Lower lobe of right lung (tissue), 2 donors: ENCODE results near the gene MAGEF1. TPM values are rescaled to one million over a fixed set of nuclear protein-coding genes. Genes with fewer than 3 reads are reported as not detected.

Experiments
- ATAC-seq, 2 donors: fragments of 200-7000 bp; cut with Tn5 transposase; one replicate each; pipeline ENCODE4 v1.9.1; 2020 to 2022; ENCODE audit warnings: mild to moderate bottlenecking in 2 of 2, moderate library complexity in 2 of 2
- DNase-seq: peaks from one replicate; pipeline ENCODE4 v3.0.0-alpha.2; 2020
- H3K27ac ChIP-seq: fragments of 200-600 bp; one replicate; pipeline ENCODE4 v1.8.0; 2022
- H3K27me3 ChIP-seq: fragments of 200-600 bp; one replicate; pipeline ENCODE4 v1.8.0; 2022; ENCODE audit warnings: low read depth
- H3K36me3 ChIP-seq: fragments of 200-600 bp; one replicate; pipeline ENCODE4 v1.8.0; 2022; ENCODE audit warnings: mild to moderate bottlenecking
- H3K4me1 ChIP-seq: fragments of 200-600 bp; one replicate; pipeline ENCODE4 v1.8.0; 2022
- H3K4me3 ChIP-seq: fragments of 200-600 bp; one replicate; pipeline ENCODE4 v1.8.0; 2022; ENCODE audit warnings: mild to moderate bottlenecking
- H3K9me3 ChIP-seq: fragments of 200-600 bp; one replicate; pipeline ENCODE4 v1.8.0; 2022
- intact Hi-C: fragments of 100-400 bp; cut with DNase I; formaldehyde crosslinking; loops from one replicate; pipeline ENCODE4 v1.11.0; 2022
- total RNA-seq: library from RNA; stranded (reverse); fragmentation: NEBNext Ultra II Directional; extraction: Animal tissue kit (Norgen Biotek cat#: 25700); gene quantifications from one replicate; pipeline ENCODE4 v1.2.1, GENCODE V29; 2021
- TF ChIP-seq, protein P1 (sequence below): fragments of 200-600 bp; IDR thresholded peaks from one replicate; pipeline ENCODE4 v1.8.0; 2022; ENCODE audit warnings: antibody characterized with exemption, mild to moderate bottlenecking
- donor health status: DM: no; HTN: yes; CAD: no; lungs with severe emphysema.

Gene MAGEF1
- total RNA-seq, 1 donor from 2014 or later: 23.5 TPM

DNA sequence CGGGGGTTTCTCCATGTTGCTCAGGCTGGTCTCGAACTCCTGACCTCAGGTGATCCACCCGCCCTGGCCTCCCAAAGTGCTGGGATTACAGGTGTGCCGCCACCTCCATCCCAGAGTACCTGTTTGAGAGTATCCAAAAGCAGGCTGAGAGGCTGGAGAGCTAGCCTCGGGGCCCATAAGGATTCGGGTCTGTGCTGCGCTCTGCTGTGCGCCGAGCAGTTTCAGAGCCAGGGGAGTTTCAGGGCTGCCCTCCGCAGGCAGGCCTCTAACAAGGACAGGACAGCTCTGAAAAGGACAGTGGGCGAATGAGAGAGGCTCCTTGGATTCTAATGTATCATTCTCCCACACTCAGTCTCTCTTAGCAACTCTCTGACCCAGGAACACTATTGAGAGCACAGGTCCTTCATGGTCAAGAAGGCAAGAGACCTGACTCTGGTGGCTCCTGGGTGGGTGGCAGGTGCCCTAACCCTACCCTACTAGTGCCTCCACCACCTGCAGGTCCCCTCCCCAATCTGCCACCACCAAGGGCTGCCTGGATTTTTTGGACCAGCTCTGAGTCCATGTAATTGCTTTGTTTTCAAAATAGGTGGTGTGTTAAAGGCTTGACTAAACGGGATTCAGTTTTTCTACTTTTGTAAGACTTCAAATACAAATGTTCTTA, 27.8 kb downstream of the MAGEF1 start:
- H3K27ac ChIP-seq: no peak overlapping the region
- peaks cover 18% of the 10 kb centered on the region for H3K4me1 ChIP-seq
- ATAC-seq (no peak), DNase-seq (no peak)
- H3K9me3 ChIP-seq: no peaks in the 10 kb centered on the region
- intact Hi-C loops: no loop called here
- H3K4me3 ChIP-seq: no peak overlapping the region
- TF ChIP-seq, protein P1, sequence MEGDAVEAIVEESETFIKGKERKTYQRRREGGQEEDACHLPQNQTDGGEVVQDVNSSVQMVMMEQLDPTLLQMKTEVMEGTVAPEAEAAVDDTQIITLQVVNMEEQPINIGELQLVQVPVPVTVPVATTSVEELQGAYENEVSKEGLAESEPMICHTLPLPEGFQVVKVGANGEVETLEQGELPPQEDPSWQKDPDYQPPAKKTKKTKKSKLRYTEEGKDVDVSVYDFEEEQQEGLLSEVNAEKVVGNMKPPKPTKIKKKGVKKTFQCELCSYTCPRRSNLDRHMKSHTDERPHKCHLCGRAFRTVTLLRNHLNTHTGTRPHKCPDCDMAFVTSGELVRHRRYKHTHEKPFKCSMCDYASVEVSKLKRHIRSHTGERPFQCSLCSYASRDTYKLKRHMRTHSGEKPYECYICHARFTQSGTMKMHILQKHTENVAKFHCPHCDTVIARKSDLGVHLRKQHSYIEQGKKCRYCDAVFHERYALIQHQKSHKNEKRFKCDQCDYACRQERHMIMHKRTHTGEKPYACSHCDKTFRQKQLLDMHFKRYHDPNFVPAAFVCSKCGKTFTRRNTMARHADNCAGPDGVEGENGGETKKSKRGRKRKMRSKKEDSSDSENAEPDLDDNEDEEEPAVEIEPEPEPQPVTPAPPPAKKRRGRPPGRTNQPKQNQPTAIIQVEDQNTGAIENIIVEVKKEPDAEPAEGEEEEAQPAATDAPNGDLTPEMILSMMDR: no peak
- H3K36me3 ChIP-seq: no peaks in the 10 kb centered on the region
- H3K27me3 ChIP-seq: no peaks in the 10 kb centered on the region

- ATAC-seq (no peak), DNase-seq (no peak)
- Histone ChIP-seq H3K27ac (no peak overlapping the region), H3K4me1 (peaks cover 11% of the 10 kb centered on the region), H3K36me3 (no peaks in the 10 kb centered on the region), H3K4me3 (no peak overlapping the region), H3K27me3 (no peaks in the 10 kb centered on the region), H3K9me3 (no peaks in the 10 kb centered on the region)
- TF ChIP-seq, protein P1: no peak
- intact Hi-C loops: no loop called here
Observed at GRCh38 chr3:184683234-184683633, 28.6 kb downstream of the MAGEF1 start.

DNA sequence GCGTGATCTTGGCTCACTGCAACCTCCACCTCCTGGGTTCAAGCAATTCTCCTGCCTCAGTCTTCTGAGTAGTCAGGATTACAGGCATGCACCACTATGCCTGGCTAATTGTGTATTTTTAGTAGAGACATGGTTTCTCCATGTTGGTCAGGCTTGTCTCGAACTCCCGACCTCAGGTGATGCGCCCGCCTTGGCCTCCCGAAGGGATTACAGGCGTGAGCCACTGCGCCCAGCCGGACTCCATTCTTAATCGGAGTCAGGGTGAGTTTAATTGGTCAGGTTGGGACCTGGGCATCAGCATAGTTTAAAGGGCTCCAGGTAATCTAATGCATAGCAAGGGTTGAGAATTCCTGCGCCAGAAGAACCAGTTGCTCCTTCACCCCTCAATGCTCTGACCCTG, 29.2 kb downstream of the MAGEF1 start:
- Histone ChIP-seq H3K27ac (no peak overlapping the region), H3K4me3 (no peak overlapping the region), H3K27me3 (no peaks in the 10 kb centered on the region), H3K36me3 (no peaks in the 10 kb centered on the region), H3K9me3 (no peaks in the 10 kb centered on the region), H3K4me1 (peaks cover 7% of the 10 kb centered on the region)
- TF ChIP-seq, protein P1: no peak
- DNase-seq: no peak
- no peak for ATAC-seq
- intact Hi-C loops: no loop called here

- H3K4me3 ChIP-seq: no peak overlapping the region
- H3K9me3 ChIP-seq: no peaks in the 10 kb centered on the region
- H3K4me1 ChIP-seq: no peaks in the 10 kb centered on the region
- no peaks in the 10 kb centered on the region for H3K27me3 ChIP-seq
- intact Hi-C loops: no loop called here
- H3K36me3 ChIP-seq: no peaks in the 10 kb centered on the region
- TF ChIP-seq, protein P1: no peak
- ATAC-seq: no peak
- no peak for DNase-seq
- H3K27ac ChIP-seq: no peak overlapping the region
Observed at GRCh38 chr3:184680385-184681345, 31.2 kb downstream of the MAGEF1 start.

DNA sequence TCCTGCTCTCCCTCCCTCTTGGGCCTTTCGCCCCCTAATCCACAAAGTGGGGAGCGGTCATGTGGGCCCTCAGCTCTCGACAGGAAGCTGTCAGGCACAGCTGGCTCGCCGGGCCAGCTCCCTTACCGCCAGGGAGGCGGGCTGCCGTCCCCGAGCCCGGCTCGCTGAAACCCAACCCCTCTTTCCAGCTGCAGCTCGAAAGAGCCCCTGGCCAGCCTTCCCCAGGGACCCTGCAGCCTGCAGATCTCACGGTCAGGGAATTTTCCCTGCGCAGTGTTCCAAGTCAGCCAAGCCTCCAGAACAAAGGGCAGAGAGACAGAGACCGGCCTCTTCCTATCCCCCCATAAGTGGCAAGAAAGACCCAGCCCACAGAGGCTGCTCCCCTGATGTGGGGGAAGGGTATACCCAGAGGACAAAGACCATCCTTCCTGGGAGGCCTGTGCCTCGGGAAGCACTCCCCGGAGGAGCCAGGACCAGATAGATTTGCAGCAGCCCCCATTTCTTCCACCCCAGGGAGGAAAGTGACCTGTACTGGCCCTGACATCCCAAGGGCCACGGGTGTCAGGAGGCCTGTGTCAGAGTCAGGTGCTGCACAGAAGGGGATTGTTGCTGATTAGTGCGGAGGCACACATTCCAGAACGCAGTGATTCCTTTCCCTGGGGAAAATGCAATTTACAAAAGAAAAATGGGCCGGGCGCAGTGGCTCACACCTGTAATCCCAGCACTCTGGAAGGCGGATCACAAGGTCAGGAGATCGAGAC, 32.6 kb downstream of the MAGEF1 start:
- TF ChIP-seq, protein P1: no peak
- intact Hi-C loops: no loop called here
- ATAC-seq (no peak), DNase-seq (no peak)
- H3K36me3 ChIP-seq: no peaks in the 10 kb centered on the region
- H3K27me3 ChIP-seq: no peaks in the 10 kb centered on the region
- no peaks in the 10 kb centered on the region for H3K4me1 ChIP-seq
- H3K9me3 ChIP-seq: no peaks in the 10 kb centered on the region
- H3K4me3 ChIP-seq: no peak overlapping the region
- no peak overlapping the region for H3K27ac ChIP-seq
